LNCaP clone FGC (cell line): ENCODE results near the gene DENND2C.
A peak's percentile ranks its signal among the peaks of the same experiment; 100 is the strongest.

Experiments used
- DNase-seq: peaks from one replicate; pipeline ENCODE4 v3.0.0-alpha.2; 2011; ENCODE audit warnings: low read depth
- H3K4me3 ChIP-seq: 2 replicates; pipeline ENCODE4 v1.5.1; 2011; ENCODE audit warnings: mild to moderate bottlenecking, low read depth, low read length, control low read depth
- TF ChIP-seq, protein P1 (sequence below): IDR thresholded peaks from 2 replicates; pipeline ENCODE4 v1.5.1; 2012; ENCODE audit warnings: mild to moderate bottlenecking; ENCODE audit not compliant: control insufficient read depth, insufficient read depth; ENCODE audit errors: extremely low read depth

The DENND2C gene

GRCh38 chr1:114589122-114589521 lies 80.7 kb downstream of the DENND2C start:
- H3K4me3 ChIP-seq: no peak overlapping the region
- no peak for DNase-seq
- TF ChIP-seq, protein P1, sequence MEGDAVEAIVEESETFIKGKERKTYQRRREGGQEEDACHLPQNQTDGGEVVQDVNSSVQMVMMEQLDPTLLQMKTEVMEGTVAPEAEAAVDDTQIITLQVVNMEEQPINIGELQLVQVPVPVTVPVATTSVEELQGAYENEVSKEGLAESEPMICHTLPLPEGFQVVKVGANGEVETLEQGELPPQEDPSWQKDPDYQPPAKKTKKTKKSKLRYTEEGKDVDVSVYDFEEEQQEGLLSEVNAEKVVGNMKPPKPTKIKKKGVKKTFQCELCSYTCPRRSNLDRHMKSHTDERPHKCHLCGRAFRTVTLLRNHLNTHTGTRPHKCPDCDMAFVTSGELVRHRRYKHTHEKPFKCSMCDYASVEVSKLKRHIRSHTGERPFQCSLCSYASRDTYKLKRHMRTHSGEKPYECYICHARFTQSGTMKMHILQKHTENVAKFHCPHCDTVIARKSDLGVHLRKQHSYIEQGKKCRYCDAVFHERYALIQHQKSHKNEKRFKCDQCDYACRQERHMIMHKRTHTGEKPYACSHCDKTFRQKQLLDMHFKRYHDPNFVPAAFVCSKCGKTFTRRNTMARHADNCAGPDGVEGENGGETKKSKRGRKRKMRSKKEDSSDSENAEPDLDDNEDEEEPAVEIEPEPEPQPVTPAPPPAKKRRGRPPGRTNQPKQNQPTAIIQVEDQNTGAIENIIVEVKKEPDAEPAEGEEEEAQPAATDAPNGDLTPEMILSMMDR: no peak

- no peak for DNase-seq
- no peak overlapping the region for H3K4me3 ChIP-seq
- TF ChIP-seq, protein P1: no peak
Measured at GRCh38 chr1:114588196-114588689, 81.6 kb downstream of the DENND2C start.

DNA sequence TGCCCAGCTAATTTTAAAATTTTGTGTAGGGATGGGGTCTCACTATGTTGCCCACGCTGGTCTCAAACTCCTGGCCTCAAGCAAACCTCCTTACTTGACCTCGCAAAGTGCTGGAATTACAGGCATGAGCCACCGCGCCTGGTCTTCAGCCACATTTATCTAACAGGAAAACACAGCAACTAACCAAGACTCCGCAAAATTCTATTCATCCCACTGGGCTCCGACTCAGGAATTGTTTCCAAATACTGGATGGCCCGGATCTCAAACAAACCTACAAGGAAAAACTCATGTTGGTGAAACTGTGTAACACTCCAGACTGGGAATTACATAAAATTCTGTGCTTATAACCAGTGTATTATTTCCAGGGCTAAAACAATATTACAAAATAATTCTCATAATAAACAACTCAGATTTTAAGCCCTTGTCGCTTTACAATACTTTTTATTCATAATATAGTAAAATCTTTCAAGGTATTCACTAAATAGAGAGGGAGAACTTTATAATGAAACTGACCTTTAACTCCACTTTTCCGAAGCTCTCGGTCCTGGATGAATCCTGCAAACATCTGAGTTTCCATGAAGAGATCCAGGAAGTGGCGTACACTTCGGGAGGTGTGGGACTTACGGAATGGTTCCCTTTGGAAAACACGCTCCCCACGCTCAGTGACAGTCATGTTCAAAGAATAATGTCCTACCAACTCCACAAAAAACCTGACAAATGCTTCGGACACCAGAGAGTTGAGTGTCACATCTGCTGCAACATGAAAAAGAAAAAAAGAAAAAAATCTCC lies 82.5 kb downstream of the DENND2C start:
- H3K4me3 ChIP-seq: no peak overlapping the region
- TF ChIP-seq, protein P1: no peak
- DNase-seq: no peak

DNA sequence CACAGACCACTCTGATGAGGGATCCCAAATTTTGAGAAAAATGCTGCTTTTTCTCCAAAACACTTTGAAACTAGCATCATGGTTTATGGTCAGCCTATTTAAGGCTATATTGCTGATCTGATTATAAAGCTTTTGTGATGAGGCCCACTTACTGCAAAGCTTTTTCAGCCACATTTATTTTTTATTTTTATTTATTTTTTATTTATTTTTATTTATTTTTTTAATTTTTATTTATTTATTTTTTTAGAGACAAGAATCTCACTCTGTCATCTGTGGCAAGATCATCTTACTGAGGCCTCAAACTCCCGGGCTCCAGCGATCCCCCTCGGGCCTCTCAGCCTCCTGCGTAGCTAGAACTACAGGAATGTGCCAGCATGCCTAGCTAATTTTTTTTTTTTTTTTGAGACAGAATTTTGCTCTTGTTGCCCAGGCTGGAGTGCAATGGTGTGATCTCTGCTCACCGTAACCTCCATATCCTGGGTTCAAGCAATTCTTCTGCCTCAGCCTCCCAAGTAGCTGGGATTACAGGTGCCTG lies 83.3 kb downstream of the DENND2C start:
- TF ChIP-seq, protein P1: no peak

DNA sequence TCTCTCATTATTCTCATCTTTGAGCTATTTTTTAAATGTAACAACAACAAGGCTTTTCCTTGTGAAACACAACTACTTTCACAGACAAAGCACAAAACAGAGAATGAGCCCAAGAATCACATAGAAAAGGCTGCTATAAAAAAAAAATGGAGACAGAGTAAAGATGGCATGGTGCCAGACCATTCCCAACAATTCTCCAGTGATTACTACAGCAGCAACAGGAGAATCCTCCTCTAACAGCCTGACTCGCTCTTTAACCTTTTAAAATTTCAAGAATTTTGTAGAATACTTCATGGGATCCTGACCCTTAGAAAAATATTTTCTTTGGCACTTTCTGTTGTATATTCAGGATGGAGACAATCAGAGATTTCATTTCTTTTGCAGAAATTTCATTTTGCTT lies 84.6 kb downstream of the DENND2C start:
- H3K4me3 ChIP-seq: no peak overlapping the region
- TF ChIP-seq, protein P1: no peak
- no peak for DNase-seq

More for the DNA sequence above, 83.3 kb downstream of the DENND2C start:
- H3K4me3 ChIP-seq: no peak overlapping the region
- no peak for DNase-seq

DNA sequence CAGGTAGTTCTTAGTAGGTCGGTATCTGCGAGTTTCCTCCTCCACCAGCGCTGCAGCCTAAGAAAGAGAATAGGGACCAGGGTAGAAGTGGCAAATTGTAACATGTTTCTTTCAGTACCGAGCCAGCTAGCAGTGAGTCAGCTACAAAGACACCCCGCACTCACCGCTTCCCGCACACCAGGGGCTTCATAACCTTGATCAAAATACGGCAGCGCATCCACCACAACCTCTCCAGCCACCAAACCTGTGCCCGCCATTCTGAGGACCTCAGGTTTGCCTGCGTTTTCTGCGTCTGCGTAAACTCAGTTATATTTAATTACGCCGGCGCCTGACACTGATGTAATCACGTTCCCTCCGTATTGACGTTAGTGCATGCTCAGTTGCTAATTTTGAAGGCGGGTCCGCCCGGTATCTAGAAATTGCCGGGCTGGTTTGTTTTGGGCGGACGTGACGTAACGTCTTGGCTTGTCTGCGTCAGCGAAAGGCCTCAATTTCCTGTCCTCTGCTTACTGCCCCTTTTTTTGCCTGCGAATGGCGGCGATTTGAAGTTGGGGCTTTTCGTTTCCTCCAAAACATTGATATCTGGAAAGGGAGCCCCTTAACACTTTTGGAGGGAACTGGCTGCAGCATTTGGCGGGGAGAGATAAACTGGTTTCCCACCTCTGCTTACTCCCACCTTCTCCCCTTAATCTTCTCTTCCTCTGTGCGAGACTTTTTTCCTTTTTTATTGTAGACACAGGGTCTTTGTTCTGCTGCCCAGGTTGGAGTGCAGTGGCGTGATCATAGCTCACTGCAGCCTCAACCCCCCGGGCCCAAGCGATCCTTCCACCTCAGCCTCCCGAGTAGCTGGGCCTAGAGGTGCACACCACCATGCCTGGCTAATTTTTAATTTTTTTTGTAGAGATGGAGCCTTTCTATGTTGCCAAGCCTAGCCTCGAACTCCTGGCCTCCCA lies 88.2 kb downstream of the DENND2C start, which contains the start of gene BCAS2:
BCAS2 (minus strand) TSS at position 281 of the 953 bp plus-strand sequence; CDS start at position 257, 24 bp downstream.
- DNase-seq: peak; percentile 98
- peak within 1 kb of the TSS; percentile 63 for H3K4me3 ChIP-seq
- TF ChIP-seq, protein P1: no peak
